HCT116 (cell line): Measurements from ENCODE around the gene CAMK2A. TPM values are rescaled to one million over a fixed set of nuclear protein-coding genes. Genes with fewer than 3 reads are reported as not detected.

ENCODE experiments used
- ATAC-seq: fragments of 200-7000 bp; cut with Tn5 transposase; 2 replicates; pipeline ENCODE4 v1.9.1; 2020; ENCODE audit warnings: mild to moderate bottlenecking, moderate library complexity
- BruUV-seq: library from RNA; stranded (reverse); fragments of 400-500 nt; replicated peaks from 2 replicates; lab custom pipeline; 2021; lab: Mats Ljungman, UMichigan
- CTCF ChIA-PET: fragments of 300-600 bp; sonication (Branson Sonifier 250); formaldehyde crosslinking; loops from one replicate; lab custom pipeline; 2021; ENCODE audit warnings: antibody characterized with exemption; lab: Charles Lee
- POLR2A ChIA-PET: fragments of 300-600, 350-600 bp; sonication (Branson Sonifier 250); formaldehyde crosslinking; loops from one replicate; lab custom pipeline; 2021; ENCODE audit warnings: antibody characterized with exemption; lab: Charles Lee
- RAD21 ChIA-PET, 2 experiments: fragments of 300-600 bp; sonication (Branson Sonifier 250); formaldehyde crosslinking; loops; one replicate each; lab custom pipeline; 2023; ENCODE audit warnings: low total read pairs in 2 of 2; ENCODE audit not compliant: uncharacterized antibody in 2 of 2, unreplicated experiment in 2 of 2, low non-redundant PET in 1 of 2; lab: Charles Lee
- DNase-seq: peaks from one replicate; pipeline ENCODE4 v3.0.0-alpha.2; 2010; ENCODE audit warnings: low read depth, low spot score
- H2AFZ ChIP-seq: fragments of 200-600 bp; shearing (Covaris generic), sonication (generic); 2 replicates; pipeline ENCODE4 v1.6.1; 2017; ENCODE audit warnings: low read depth, mixed run types, mixed read lengths, antibody characterized with exemption, low read length; ENCODE audit not compliant: poor library complexity, severe bottlenecking
- H3K27ac ChIP-seq: 2 replicates; pipeline ENCODE4 v1.5.1; 2012; ENCODE audit warnings: low read depth, low read length
- H3K27me3 ChIP-seq: fragments of 200-600 bp; sonication (generic); 2 replicates; pipeline ENCODE4 v1.6.1; 2016; ENCODE audit warnings: mixed run types, low read length, mixed read lengths; ENCODE audit not compliant: insufficient read depth
- H3K36me3 ChIP-seq, 2 experiments: fragments of 200-500 bp in 1 of 2; fragments of 200-600 bp in 1 of 2; sonication (Bioruptor generic) in 1 of 2; sonication (generic) in 1 of 2; 2 replicates each; pipeline versions ENCODE4 v1.5.1 to v1.6.1; 2014 to 2016; ENCODE audit warnings: low read length in 2 of 2, inconsistent platforms in 1 of 2, mixed read lengths in 1 of 2, mixed run types in 1 of 2; ENCODE audit not compliant: insufficient read depth in 2 of 2, control insufficient read depth in 1 of 2
- H3K4me1 ChIP-seq, 2 experiments: fragments of 200-600 bp in 1 of 2; sonication (generic) in 1 of 2; 2 replicates each; pipeline versions ENCODE4 v1.5.1 to v1.6.1; 2012 to 2017; ENCODE audit warnings: low read length in 2 of 2, inconsistent platforms in 1 of 2, mild to moderate bottlenecking in 1 of 2, mixed read lengths in 1 of 2, mixed run types in 1 of 2, moderate library complexity in 1 of 2; ENCODE audit not compliant: insufficient read depth in 2 of 2, control insufficient read depth in 1 of 2
- H3K4me2 ChIP-seq: fragments of 200-600 bp; sonication (generic); 2 replicates; pipeline ENCODE4 v1.6.1; 2017; ENCODE audit warnings: mixed run types, low read length, mixed read lengths
- H3K4me3 ChIP-seq, 2 experiments: fragments of 200-600 bp in 1 of 2; sonication (generic) in 1 of 2; replicated peaks in 1 of 2; 2 replicates each; pipeline ENCODE4 v1.5.1; 2011 to 2016; ENCODE audit warnings: low read length in 2 of 2, control low read depth in 1 of 2, low read depth in 1 of 2, mild to moderate bottlenecking in 1 of 2, mixed read lengths in 1 of 2, mixed run types in 1 of 2
- H3K79me2 ChIP-seq: fragments of 200-600 bp; sonication (generic); 2 replicates; pipeline ENCODE4 v1.6.1; 2017; ENCODE audit warnings: mild to moderate bottlenecking, mixed run types, low read length, moderate library complexity, mixed read lengths; ENCODE audit not compliant: insufficient read depth
- H3K9ac ChIP-seq: fragments of 200-600 bp; sonication (generic); 2 replicates; pipeline ENCODE4 v1.6.1; 2016; ENCODE audit warnings: low read length, mixed read lengths
- H3K9me2 ChIP-seq: fragments of 200-600 bp; sonication (generic), shearing (Covaris generic); 2 replicates; pipeline ENCODE4 v1.6.1; 2017; ENCODE audit warnings: mixed run types, mild to moderate bottlenecking, moderate library complexity; ENCODE audit not compliant: insufficient read depth
- H3K9me3 ChIP-seq, 2 experiments: fragments of 200-500 bp in 1 of 2; fragments of 200-600 bp in 1 of 2; sonication (Bioruptor generic) in 1 of 2; sonication (generic) in 1 of 2; 2 replicates each; pipeline ENCODE4 v1.6.1; 2014 to 2017; ENCODE audit warnings: low read length in 2 of 2, mixed read lengths in 2 of 2, inconsistent platforms in 1 of 2, low read depth in 1 of 2, mild to moderate bottlenecking in 1 of 2, mixed run types in 1 of 2, moderate library complexity in 1 of 2; ENCODE audit not compliant: control insufficient read depth in 1 of 2, insufficient read depth in 1 of 2
- H4K20me1 ChIP-seq: fragments of 200-600 bp; sonication (generic), shearing (Covaris generic); 2 replicates; pipeline ENCODE4 v1.6.1; 2017; ENCODE audit warnings: mixed run types, mild to moderate bottlenecking, moderate library complexity; ENCODE audit not compliant: insufficient read depth
- ATF3 ChIP-seq: IDR thresholded peaks from 2 replicates; pipeline ENCODE4 v1.6.1; 2012
- CBX3 ChIP-seq: IDR thresholded peaks from 2 replicates; pipeline ENCODE4 v1.6.1; 2012; ENCODE audit warnings: low read depth
- CEBPB ChIP-seq: IDR thresholded peaks from 2 replicates; pipeline ENCODE4 v1.6.1; 2012; ENCODE audit warnings: low read depth
- CTCF ChIP-seq, 3 experiments: fragments of 200-600 bp in 1 of 3; sonication (generic) in 1 of 3; IDR thresholded peaks in 2 of 3; conservative IDR thresholded peaks in 1 of 3; 2 replicates each; pipeline ENCODE4 v1.5.1; 2012 to 2017; ENCODE audit warnings: low read depth in 2 of 3, low read length in 2 of 3, antibody characterized with exemption in 1 of 3, borderline replicate concordance in 1 of 3, control low read depth in 1 of 3, mild to moderate bottlenecking in 1 of 3, mixed read lengths in 1 of 3, mixed run types in 1 of 3, moderate library complexity in 1 of 3; ENCODE audit not compliant: insufficient read depth in 1 of 3
- ELF1 ChIP-seq: IDR thresholded peaks from 2 replicates; pipeline ENCODE4 v1.6.1; 2012; ENCODE audit warnings: low read depth, borderline replicate concordance
- EZH2 ChIP-seq: fragments of 200-600 bp; sonication (generic); IDR thresholded peaks from 2 replicates; pipeline ENCODE4 v1.6.1; 2017; ENCODE audit warnings: antibody characterized with exemption, mixed run types
- FOSL1 ChIP-seq: IDR thresholded peaks from 2 replicates; pipeline ENCODE4 v1.6.1; 2012; ENCODE audit warnings: low read depth
- JUND ChIP-seq: IDR thresholded peaks from 2 replicates; pipeline ENCODE4 v1.6.1; 2012
- MAX ChIP-seq: IDR thresholded peaks from 2 replicates; pipeline ENCODE4 v1.6.1; 2012
- POLR2A ChIP-seq: IDR thresholded peaks from 2 replicates; pipeline ENCODE4 v1.7.0; 2011; ENCODE audit warnings: borderline replicate concordance; ENCODE audit not compliant: insufficient read depth, insufficient read length; ENCODE audit errors: extremely low read depth
- POLR2AphosphoS5 ChIP-seq: IDR thresholded peaks from 2 replicates; pipeline ENCODE4 v1.6.1; 2011; ENCODE audit warnings: mild to moderate bottlenecking, low read depth, low read length, moderate library complexity
- RAD21 ChIP-seq: IDR thresholded peaks from 2 replicates; pipeline ENCODE4 v1.6.1; 2012; ENCODE audit warnings: low read depth, mild to moderate bottlenecking
- REST ChIP-seq: IDR thresholded peaks from 2 replicates; pipeline ENCODE4 v1.6.1; 2012; ENCODE audit warnings: low read depth
- SP1 ChIP-seq: IDR thresholded peaks from 2 replicates; pipeline ENCODE4 v1.6.1; 2012; ENCODE audit warnings: low read depth
- SRF ChIP-seq: IDR thresholded peaks from 2 replicates; pipeline ENCODE4 v1.6.1; 2012; ENCODE audit warnings: low read depth
- TCF7L2 ChIP-seq: IDR thresholded peaks from 2 replicates; pipeline ENCODE4 v1.7.0; 2011; ENCODE audit warnings: borderline replicate concordance, inconsistent platforms; ENCODE audit not compliant: insufficient read depth, insufficient read length; ENCODE audit errors: extremely low read depth
- YY1 ChIP-seq: IDR thresholded peaks from 2 replicates; pipeline ENCODE4 v1.6.1; 2011; ENCODE audit warnings: low read length, low read depth, moderate library complexity, mild to moderate bottlenecking; ENCODE audit not compliant: insufficient replicate concordance; ENCODE audit errors: extremely low read depth
- ZBTB33 ChIP-seq: IDR thresholded peaks from 2 replicates; pipeline ENCODE4 v1.6.1; 2011; ENCODE audit warnings: mild to moderate bottlenecking, low read length, moderate library complexity; ENCODE audit not compliant: insufficient replicate concordance; ENCODE audit errors: extremely low read depth
- ZFX ChIP-seq: fragments of 450-650 bp; IDR thresholded peaks from 2 replicates; pipeline ENCODE4 v1.6.1; 2017
- ZNF274 ChIP-seq: fragments of 200-500 bp; sonication (Bioruptor generic); IDR thresholded peaks from 2 replicates; pipeline ENCODE4 v1.6.1; 2014; ENCODE audit warnings: mild to moderate bottlenecking, low read depth, low read length, inconsistent platforms
- intact Hi-C: fragments of 100-400 bp; cut with micrococcal nuclease; formaldehyde crosslinking; loops from 2 replicates; pipeline ENCODE4 v1.10.0; 2022
- total RNA-seq: library from RNA; stranded (reverse); gene quantifications from one replicate; pipeline ENCODE4 v1.2.1, GENCODE V29; 2021; ENCODE audit not compliant: unreplicated experiment

Gene CAMK2A
- total RNA-seq, 1 experiment from 2014 or later, result not detected

GRCh38 chr5:150303660-150304386, 14.2 kb upstream of the CAMK2A start:
- Histone ChIP-seq H3K4me1 (peaks cover 0 to 5% of the 10 kb centered on the region in 2 experiments; a peak in 1 of 4 replicates), H3K36me3 (no peaks in the 10 kb centered on the region), H3K79me2 (no peaks in the 10 kb centered on the region), H3K9ac (no peak overlapping the region), H2AFZ (no peak overlapping the region), H3K9me3 (no peaks in the 10 kb centered on the region), H3K4me2 (no peak overlapping the region), H3K9me2 (no peaks in the 10 kb centered on the region), H3K4me3 (no peak overlapping the region), H4K20me1 (no peaks in the 10 kb centered on the region), H3K27ac (no peak overlapping the region), H3K27me3 (no peaks in the 10 kb centered on the region)
- no peak for ATAC-seq
- BruUV-seq, result no TSS peak
- ChIA-PET CTCF (no interaction called here), RAD21 (no interaction called here), POLR2A (no interaction called here)
- DNase-seq, result no peak
- intact Hi-C loops, result no loop called here
- no peak for TF ChIP-seq YY1
- TF ChIP-seq CBX3, result no peak
- no peak for TF ChIP-seq SRF
- no peak for TF ChIP-seq MAX
- no peak for TF ChIP-seq POLR2A
- no peak for TF ChIP-seq ELF1
- no peak for TF ChIP-seq POLR2AphosphoS5
- no peak for TF ChIP-seq ZNF274
- no peak for TF ChIP-seq CEBPB
- TF ChIP-seq ZBTB33, result no peak
- no peak for TF ChIP-seq TCF7L2
- no peak for TF ChIP-seq JUND
- no peak for TF ChIP-seq RAD21
- no peak for TF ChIP-seq ATF3
- TF ChIP-seq ZFX, result no peak
- TF ChIP-seq CTCF (IDR thresholded peaks at IDR 0.05 in 2 of 3, conservative IDR thresholded peaks at IDR 0.05 in 1 of 3; ENCODE audit: borderline replicate concordance in 1 of 3, insufficient read depth in 1 of 3, low read depth in 2 of 3, low read length in 2 of 3), result no peak
- TF ChIP-seq REST, result no peak
- no peak for TF ChIP-seq FOSL1
- no peak for TF ChIP-seq SP1
- no peak for TF ChIP-seq EZH2
